Neural progenitor cell (in vitro differentiated cells): Measurements from ENCODE around the gene F2RL3. TPM values are rescaled to one million over a fixed set of nuclear protein-coding genes. Genes with fewer than 3 reads are reported as not detected.
"Not testable (repeated sequence)": the region's sequence is repeated elsewhere in the genome, so short reads cannot be mapped to it uniquely, and the experiment has no call there.

Source experiments
- DNase-seq: peaks from one replicate; pipeline ENCODE4 v3.0.0-alpha.2; 2016; ENCODE audit warnings: low spot score
- H2AFZ ChIP-seq: fragments of 200-600 bp; sonication (generic); replicated peaks from 2 replicates; pipeline ENCODE4 v1.6.1; 2016; ENCODE audit warnings: antibody characterized with exemption
- H3F3A ChIP-seq: fragments of 200-600 bp; sonication (generic); 2 replicates; pipeline ENCODE4 v1.6.1; 2016; ENCODE audit warnings: antibody characterized with exemption, low read depth
- H3K27ac ChIP-seq: fragments of 200-600 bp; sonication (generic); 2 replicates; pipeline ENCODE4 v1.5.1; 2016; ENCODE audit warnings: mild to moderate bottlenecking
- H3K27me3 ChIP-seq: fragments of 200-600 bp; sonication (generic); 2 replicates; pipeline ENCODE4 v1.6.1; 2016; ENCODE audit warnings: mild to moderate bottlenecking, moderate library complexity
- H3K36me3 ChIP-seq: fragments of 200-600 bp; sonication (generic); 2 replicates; pipeline ENCODE4 v1.5.1; 2016
- H3K4me1 ChIP-seq: fragments of 200-600 bp; sonication (generic); 2 replicates; pipeline ENCODE4 v1.6.1; 2016; ENCODE audit warnings: mixed run types
- H3K4me2 ChIP-seq: fragments of 200-600 bp; sonication (generic); 2 replicates; pipeline ENCODE4 v1.6.1; 2016
- H3K4me3 ChIP-seq: fragments of 200-600 bp; sonication (generic); 2 replicates; pipeline ENCODE4 v1.5.1; 2016
- H3K79me2 ChIP-seq: fragments of 200-600 bp; sonication (generic); 2 replicates; pipeline ENCODE4 v1.6.1; 2016; ENCODE audit warnings: low read depth
- H3K9ac ChIP-seq: fragments of 200-600 bp; sonication (generic); 2 replicates; pipeline ENCODE4 v1.6.1; 2016
- H3K9me3 ChIP-seq: fragments of 200-600 bp; sonication (generic); 2 replicates; pipeline ENCODE4 v1.5.1; 2016; ENCODE audit warnings: low read depth
- H4K20me1 ChIP-seq: fragments of 200-600 bp; sonication (generic); 2 replicates; pipeline ENCODE4 v1.6.1; 2016; ENCODE audit warnings: low read depth
- H3K27ac Mint-ChIP-seq: 3 replicates; pipeline ENCODE4 v1.8.0; 2021; ENCODE audit warnings: mixed read lengths
- H3K27me3 Mint-ChIP-seq: 2 replicates; pipeline ENCODE4 v1.8.0; 2022; ENCODE audit warnings: low read depth, mild to moderate bottlenecking, inconsistent platforms, moderate library complexity, mixed read lengths; ENCODE audit not compliant: insufficient read depth
- H3K36me3 Mint-ChIP-seq: 3 replicates; pipeline ENCODE4 v1.8.0; 2021; ENCODE audit warnings: mixed read lengths
- H3K4me1 Mint-ChIP-seq: 3 replicates; pipeline ENCODE4 v1.8.0; 2021; ENCODE audit warnings: mixed read lengths
- H3K4me3 Mint-ChIP-seq: 3 replicates; pipeline ENCODE4 v1.8.0; 2021; ENCODE audit warnings: mild to moderate bottlenecking, moderate library complexity, mixed read lengths
- H3K9me3 Mint-ChIP-seq: 3 replicates; pipeline ENCODE4 v1.8.0; 2020; ENCODE audit warnings: mixed read lengths
- EZH2 ChIP-seq: fragments of 200-600 bp; sonication (generic); IDR thresholded peaks from 2 replicates; pipeline ENCODE4 v1.6.1; 2017; ENCODE audit warnings: antibody characterized with exemption, mild to moderate bottlenecking, moderate library complexity
- EZH2phosphoT487 ChIP-seq: fragments of 200-600 bp; sonication (generic); IDR thresholded peaks from 2 replicates; pipeline ENCODE4 v1.6.1; 2017; ENCODE audit warnings: antibody characterized with exemption
- small RNA-seq: library from RNA; depleted of rRNA; stranded (forward); fragments of <200 nt; gene quantifications from one replicate; pipeline ENCODE3, GENCODE V24; 2015
- total RNA-seq: library from RNA; depleted of rRNA; stranded (reverse); fragments of >200 nt; gene quantifications from 2 replicates; pipeline ENCODE4 v1.2.3, GENCODE V29; 2015; ENCODE audit warnings: low replicate concordance
- TF ChIP-seq, protein P1 (sequence below): fragments of 200-600 bp; sonication (generic); IDR thresholded peaks from 2 replicates; pipeline ENCODE4 v1.5.1; 2017; ENCODE audit warnings: antibody characterized with exemption, mild to moderate bottlenecking

F2RL3 gene
- total RNA-seq, 1 donor from 2014 or later = not detected

DNA sequence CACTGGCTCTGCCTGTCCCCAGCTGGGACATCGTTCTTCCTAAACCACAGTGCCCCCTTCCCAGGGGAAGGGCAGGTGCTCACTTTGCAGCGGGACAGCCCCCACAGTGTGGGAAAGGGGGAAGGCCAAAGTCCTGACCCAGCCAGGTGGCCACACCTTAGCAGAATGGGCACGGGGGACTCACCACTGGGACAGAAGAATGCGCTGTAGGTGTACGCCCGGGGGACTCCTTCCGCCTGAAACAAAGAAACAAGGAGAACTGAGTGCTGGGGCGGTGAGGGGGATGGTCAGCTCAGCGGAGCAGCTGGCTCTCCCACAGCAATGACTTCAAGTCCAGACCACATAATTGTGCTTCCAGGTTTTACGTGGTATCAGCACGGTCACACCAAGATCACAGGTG, 49.4 kb downstream of the F2RL3 start:
- H4K20me1 ChIP-seq = no peaks in the 10 kb centered on the region
- Mint-ChIP-seq H3K27ac (no peak overlapping the region), H3K4me3 (peak overlapping the region; percentile 38), H3K9me3 (peaks cover 11% of the 10 kb centered on the region), H3K36me3 (no peaks in the 10 kb centered on the region), H3K4me1 (no peaks in the 10 kb centered on the region), H3K27me3 (peaks cover 5% of the 10 kb centered on the region)
- H3F3A ChIP-seq = no peaks in the 10 kb centered on the region
- no peak overlapping the region for H3K27ac ChIP-seq
- H3K9ac ChIP-seq = no peak overlapping the region
- TF ChIP-seq, protein P1, sequence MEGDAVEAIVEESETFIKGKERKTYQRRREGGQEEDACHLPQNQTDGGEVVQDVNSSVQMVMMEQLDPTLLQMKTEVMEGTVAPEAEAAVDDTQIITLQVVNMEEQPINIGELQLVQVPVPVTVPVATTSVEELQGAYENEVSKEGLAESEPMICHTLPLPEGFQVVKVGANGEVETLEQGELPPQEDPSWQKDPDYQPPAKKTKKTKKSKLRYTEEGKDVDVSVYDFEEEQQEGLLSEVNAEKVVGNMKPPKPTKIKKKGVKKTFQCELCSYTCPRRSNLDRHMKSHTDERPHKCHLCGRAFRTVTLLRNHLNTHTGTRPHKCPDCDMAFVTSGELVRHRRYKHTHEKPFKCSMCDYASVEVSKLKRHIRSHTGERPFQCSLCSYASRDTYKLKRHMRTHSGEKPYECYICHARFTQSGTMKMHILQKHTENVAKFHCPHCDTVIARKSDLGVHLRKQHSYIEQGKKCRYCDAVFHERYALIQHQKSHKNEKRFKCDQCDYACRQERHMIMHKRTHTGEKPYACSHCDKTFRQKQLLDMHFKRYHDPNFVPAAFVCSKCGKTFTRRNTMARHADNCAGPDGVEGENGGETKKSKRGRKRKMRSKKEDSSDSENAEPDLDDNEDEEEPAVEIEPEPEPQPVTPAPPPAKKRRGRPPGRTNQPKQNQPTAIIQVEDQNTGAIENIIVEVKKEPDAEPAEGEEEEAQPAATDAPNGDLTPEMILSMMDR = no peak
- TF ChIP-seq EZH2phosphoT487 (no peak), EZH2 (no peak)
- H3K4me1 ChIP-seq = no peaks in the 10 kb centered on the region
- H3K9me3 ChIP-seq = no peaks in the 10 kb centered on the region
- no peak overlapping the region for H3K4me2 ChIP-seq
- no peaks in the 10 kb centered on the region for H3K79me2 ChIP-seq
- H3K27me3 ChIP-seq = no peaks in the 10 kb centered on the region
- peaks cover 6% of the 10 kb centered on the region for H3K36me3 ChIP-seq
- H2AFZ ChIP-seq = no peak overlapping the region
- no peak for DNase-seq
- no peak overlapping the region for H3K4me3 ChIP-seq

DNA sequence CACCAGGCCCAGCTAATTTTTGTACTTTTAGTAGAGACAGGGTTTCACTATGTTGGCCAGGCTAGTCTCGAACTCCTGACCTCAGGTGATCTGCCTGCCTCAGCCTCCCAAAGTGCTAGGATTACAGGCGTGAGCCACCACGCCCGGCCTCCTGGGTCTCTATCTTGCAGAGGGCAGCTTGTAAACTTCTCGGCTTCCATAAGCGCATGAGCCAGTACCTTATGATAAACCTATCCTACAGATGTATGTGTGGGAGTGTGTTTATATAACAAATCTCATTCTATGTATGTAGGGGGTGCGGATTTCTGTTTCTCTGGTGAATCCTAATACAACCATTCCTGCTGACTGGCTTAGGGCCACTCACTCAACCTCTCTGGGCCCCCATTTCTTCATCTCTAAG, 51.3 kb downstream of the F2RL3 start:
- H3K9me3 ChIP-seq, H3K27ac Mint-ChIP-seq, H3K27me3 ChIP-seq, H3K9ac ChIP-seq, DNase-seq, H3K36me3 Mint-ChIP-seq, H3K79me2 ChIP-seq, H3K27ac ChIP-seq, H3K4me2 ChIP-seq, H4K20me1 ChIP-seq, H3K4me3 ChIP-seq, H3K27me3 Mint-ChIP-seq, H3F3A ChIP-seq, H3K36me3 ChIP-seq, H2AFZ ChIP-seq, H3K4me1 ChIP-seq, H3K4me1 Mint-ChIP-seq, H3K4me3 Mint-ChIP-seq, H3K9me3 Mint-ChIP-seq: not testable (repeated sequence)

DNA sequence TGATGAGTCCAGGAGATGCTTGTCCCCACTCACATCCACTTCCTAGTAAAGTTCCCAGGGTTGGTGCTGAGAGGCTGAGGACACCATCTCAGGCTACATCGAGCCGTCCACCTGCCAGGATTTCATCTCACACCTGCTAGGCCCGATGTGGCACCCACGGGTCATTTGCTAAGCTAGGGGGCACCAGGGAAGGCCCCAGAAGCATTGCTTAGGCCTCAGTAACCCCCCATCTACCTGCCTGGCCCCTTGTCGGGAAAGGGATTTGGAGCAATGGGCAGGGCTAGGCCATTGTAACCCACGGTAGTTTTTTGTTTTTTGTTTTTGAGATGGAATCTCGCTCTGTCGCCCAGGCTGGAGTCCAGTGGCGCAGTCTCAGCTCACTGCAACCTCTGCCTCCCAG, 51.8 kb downstream of the F2RL3 start:
- H2AFZ ChIP-seq = no peak overlapping the region
- TF ChIP-seq EZH2 (no peak), EZH2phosphoT487 (no peak)
- TF ChIP-seq, protein P1 = no peak
- no peaks in the 10 kb centered on the region for H4K20me1 ChIP-seq
- no peaks in the 10 kb centered on the region for H3K36me3 ChIP-seq
- no peaks in the 10 kb centered on the region for H3K27me3 ChIP-seq
- no peak for DNase-seq
- no peak overlapping the region for H3K4me3 ChIP-seq
- no peak overlapping the region for H3K27ac ChIP-seq
- Mint-ChIP-seq H3K4me3 (no peak overlapping the region), H3K27ac (no peak overlapping the region), H3K9me3 (no peaks in the 10 kb centered on the region), H3K4me1 (no peaks in the 10 kb centered on the region), H3K27me3 (peaks cover 4% of the 10 kb centered on the region), H3K36me3 (no peaks in the 10 kb centered on the region)
- no peaks in the 10 kb centered on the region for H3K9me3 ChIP-seq
- no peaks in the 10 kb centered on the region for H3K79me2 ChIP-seq
- H3F3A ChIP-seq = no peaks in the 10 kb centered on the region
- no peak overlapping the region for H3K4me2 ChIP-seq
- no peak overlapping the region for H3K9ac ChIP-seq
- no peaks in the 10 kb centered on the region for H3K4me1 ChIP-seq

Small RNAs within 50 kb of the gene (small RNA-seq; reads per million reads assigned to genes)
- gene RN7SL823P = not detected
- gene RN7SL835P = not detected

Other genes starting within 250 kb of the F2RL3 start
- gene SMIM7, start 228.9 kb upstream of the F2RL3 start, total RNA-seq = 65.3 and 105 TPM in 2 replicates
- gene TMEM38A, start 227.9 kb upstream of the F2RL3 start, total RNA-seq = 0.36 and 1.5 TPM in 2 replicates
- gene NWD1, start 169.2 kb upstream of the F2RL3 start, total RNA-seq = not detected in 2 replicates
- gene SIN3B, start 59.6 kb upstream of the F2RL3 start, total RNA-seq = 21.2 and 36.4 TPM in 2 replicates
- 16.3 and 36.8 TPM in 2 replicates for gene CPAMD8, start 137.8 kb downstream of the F2RL3 start, total RNA-seq
- gene HAUS8, start 186.5 kb downstream of the F2RL3 start, total RNA-seq = 15.6 and 16.3 TPM in 2 replicates
- 38.5 and 42.2 TPM in 2 replicates for gene MYO9B, start 186.8 kb downstream of the F2RL3 start, total RNA-seq